GM12892 (cell line): ENCODE measurements around the gene MRPS34.

ENCODE experiments used
- POLR2AphosphoS5 ChIP-seq: IDR thresholded peaks from 2 replicates; pipeline ENCODE4 v1.6.1; 2011; ENCODE audit warnings: low read depth, low read length, control low read depth
- TAF1 ChIP-seq: IDR thresholded peaks from 2 replicates; pipeline ENCODE4 v1.6.1; 2011; ENCODE audit warnings: low read depth, mild to moderate bottlenecking, control low read depth, low read length, borderline replicate concordance

DNA sequence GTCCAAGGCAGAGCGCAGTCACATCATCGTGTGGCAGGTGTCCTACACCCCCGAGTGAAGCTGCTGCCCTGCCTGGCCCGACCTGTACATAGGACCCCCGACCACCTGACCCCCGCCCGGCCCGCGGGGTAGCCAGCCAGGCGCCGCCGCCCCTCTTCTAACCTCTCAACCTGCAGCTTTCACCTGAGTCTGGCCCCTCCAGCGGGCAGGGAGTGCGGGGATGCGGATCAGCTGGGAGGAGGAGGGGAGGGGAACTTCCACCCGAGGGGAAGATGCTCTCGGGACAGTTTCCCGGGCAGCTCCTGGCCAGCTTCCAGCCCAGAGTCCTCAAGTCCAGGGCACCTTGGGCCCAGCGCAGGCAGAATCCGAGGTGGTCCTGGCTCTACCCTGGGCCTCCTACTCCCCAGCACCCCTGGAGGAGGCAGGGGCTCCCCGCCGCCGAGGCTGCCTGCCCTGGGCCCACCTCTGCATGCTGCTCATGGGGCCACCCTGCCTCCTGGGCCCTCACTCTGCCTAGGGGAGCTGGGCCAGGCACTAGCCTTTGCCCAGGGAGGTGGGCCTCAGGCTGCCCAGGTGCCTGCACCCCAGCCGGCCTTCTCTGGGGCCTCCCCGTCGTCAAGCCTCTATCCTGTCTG is 4.0 kb downstream of the MRPS34 start:
- TF ChIP-seq POLR2AphosphoS5 (0 out of 2 replicates have a peak, but pooled peaks have one; percentile 23), TAF1 (no peak)
